KMS-11 (cell line): ENCODE data around the gene RPS6KA2.

ENCODE experiments used
- H2AFZ ChIP-seq: fragments of 200-600 bp; sonication (generic); 2 replicates; pipeline ENCODE4 v1.6.1; 2016; ENCODE audit warnings: antibody characterized with exemption, mixed run types, low read depth
- H3K27ac ChIP-seq: fragments of 200-600 bp; sonication (generic); 2 replicates; pipeline ENCODE4 v1.6.1; 2016; ENCODE audit warnings: mild to moderate bottlenecking, mixed run types
- H3K27me3 ChIP-seq: fragments of 200-600 bp; sonication (generic); 2 replicates; pipeline ENCODE4 v1.6.1; 2017; ENCODE audit warnings: mild to moderate bottlenecking, low read depth, mixed run types, moderate library complexity; ENCODE audit not compliant: insufficient read depth
- H3K36me3 ChIP-seq: fragments of 200-600 bp; sonication (generic); 2 replicates; pipeline ENCODE4 v1.6.1; 2017; ENCODE audit warnings: mild to moderate bottlenecking, mixed run types; ENCODE audit not compliant: insufficient read depth
- H3K4me1 ChIP-seq: fragments of 200-600 bp; sonication (generic); 2 replicates; pipeline ENCODE4 v1.6.1; 2016; ENCODE audit warnings: mild to moderate bottlenecking, low read depth, mixed run types; ENCODE audit not compliant: poor library complexity, severe bottlenecking
- H3K4me2 ChIP-seq: fragments of 200-600 bp; sonication (generic); 2 replicates; pipeline ENCODE4 v1.7.0; 2016; ENCODE audit warnings: mild to moderate bottlenecking, mixed run types
- H3K4me3 ChIP-seq: fragments of 200-600 bp; sonication (generic); IDR thresholded peaks from 2 replicates; pipeline ENCODE4 v1.6.1; 2017; ENCODE audit warnings: low read depth, low read length, mixed read lengths; ENCODE audit not compliant: insufficient read depth
- H3K79me2 ChIP-seq: fragments of 200-600 bp; sonication (generic); 2 replicates; pipeline ENCODE4 v1.6.1; 2016; ENCODE audit warnings: low read depth, mixed run types; ENCODE audit not compliant: insufficient read depth
- H3K9ac ChIP-seq: fragments of 200-600 bp; sonication (generic); 2 replicates; pipeline ENCODE4 v1.6.1; 2016; ENCODE audit warnings: mild to moderate bottlenecking, mixed run types
- H4K20me1 ChIP-seq: fragments of 200-600 bp; sonication (generic); 2 replicates; pipeline ENCODE4 v1.6.1; 2016; ENCODE audit warnings: mild to moderate bottlenecking, mixed run types; ENCODE audit not compliant: insufficient read depth
- CTCF ChIP-seq: fragments of 200-600 bp; sonication (generic); conservative IDR thresholded peaks from 2 replicates; pipeline ENCODE4 v1.6.1; 2017; ENCODE audit warnings: low read depth, mild to moderate bottlenecking, antibody characterized with exemption, low read length, moderate library complexity, mixed read lengths

RPS6KA2 gene

DNA sequence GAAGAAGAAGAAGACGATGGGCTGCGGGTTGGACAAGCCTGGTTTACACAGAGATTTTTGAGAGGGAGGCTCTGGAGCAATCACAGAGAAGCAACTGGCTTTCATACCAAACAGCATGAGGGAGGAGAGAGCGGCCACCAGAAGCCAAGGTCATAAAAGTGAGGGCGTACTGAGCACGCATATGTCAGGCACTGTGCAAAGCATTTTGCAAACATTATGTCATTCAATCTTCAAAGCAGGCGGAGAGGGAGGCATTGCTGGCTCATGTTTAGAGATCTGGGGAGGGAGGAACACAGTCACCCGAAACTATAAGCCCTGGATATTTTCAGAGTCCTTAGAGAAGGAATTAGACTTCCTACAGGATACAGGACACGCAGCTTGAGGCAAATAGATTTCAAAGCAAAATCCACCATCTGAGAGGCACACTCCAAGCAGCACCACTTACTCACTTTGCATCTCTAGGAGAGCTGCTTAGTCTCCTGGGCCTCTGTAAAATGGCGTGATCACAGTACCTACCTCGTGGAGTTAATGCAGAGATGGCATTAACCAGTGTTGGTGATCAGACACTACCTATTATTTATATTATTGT, 65.2 kb downstream of the RPS6KA2 start:
- Histone ChIP-seq H4K20me1 (no peaks in the 10 kb centered on the region), H3K79me2 (no peaks in the 10 kb centered on the region), H2AFZ (no peak overlapping the region), H3K36me3 (no peaks in the 10 kb centered on the region), H3K4me3 (no peak overlapping the region), H3K4me1 (no peaks in the 10 kb centered on the region), H3K27me3 (no peaks in the 10 kb centered on the region), H3K9ac (no peak overlapping the region), H3K4me2 (no peak overlapping the region), H3K27ac (no peak overlapping the region)
- no peak for TF ChIP-seq CTCF

DNA sequence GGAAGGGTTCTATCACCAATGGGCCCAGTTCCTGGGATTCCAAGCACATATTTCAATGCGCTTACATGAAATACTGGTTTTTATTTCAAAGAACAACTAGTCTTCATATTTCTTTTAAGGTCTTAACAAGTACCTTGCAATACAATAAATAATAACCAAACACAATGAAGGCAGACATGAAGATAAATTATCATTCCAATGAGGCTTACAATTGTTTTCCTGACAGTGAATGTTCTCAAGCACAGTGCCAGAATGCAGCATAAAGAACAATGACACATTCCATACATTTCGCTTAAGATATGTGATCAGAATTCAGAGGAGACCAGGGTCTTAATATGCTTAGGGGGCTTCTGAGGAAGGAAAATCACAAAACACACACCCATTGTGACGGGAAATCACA, 66.8 kb downstream of the RPS6KA2 start:
- H3K36me3 ChIP-seq, result no peaks in the 10 kb centered on the region
- no peaks in the 10 kb centered on the region for H3K79me2 ChIP-seq
- no peaks in the 10 kb centered on the region for H3K27me3 ChIP-seq
- H3K27ac ChIP-seq, result no peak overlapping the region
- no peak overlapping the region for H2AFZ ChIP-seq
- no peak overlapping the region for H3K4me2 ChIP-seq
- no peak overlapping the region for H3K4me3 ChIP-seq
- no peaks in the 10 kb centered on the region for H3K4me1 ChIP-seq
- no peak overlapping the region for H3K9ac ChIP-seq
- no peak for TF ChIP-seq CTCF
- no peaks in the 10 kb centered on the region for H4K20me1 ChIP-seq

DNA sequence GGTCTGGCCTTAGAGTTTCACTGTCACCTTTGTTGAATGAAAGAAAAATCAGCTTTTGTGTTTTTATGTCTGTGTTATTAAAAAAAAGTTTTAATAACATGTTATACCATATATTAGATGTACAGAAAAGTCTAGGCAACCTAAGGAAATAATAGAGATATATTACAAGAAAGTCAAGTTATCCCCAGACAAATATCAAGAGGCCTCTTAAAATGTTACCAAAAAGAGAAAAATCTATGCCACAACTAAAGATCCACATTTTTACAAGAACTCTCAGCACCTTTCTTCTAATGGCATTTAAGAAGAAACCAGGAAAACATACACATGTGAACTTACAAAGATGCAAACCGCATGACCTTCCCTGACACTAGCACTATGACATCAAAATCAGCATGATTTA, 67.4 kb downstream of the RPS6KA2 start:
- no peak overlapping the region for H3K4me2 ChIP-seq
- H3K4me3 ChIP-seq, result no peak overlapping the region
- H3K4me1 ChIP-seq, result no peaks in the 10 kb centered on the region
- no peak overlapping the region for H2AFZ ChIP-seq
- H3K36me3 ChIP-seq, result no peaks in the 10 kb centered on the region
- H4K20me1 ChIP-seq, result no peaks in the 10 kb centered on the region
- no peak overlapping the region for H3K27ac ChIP-seq
- no peak for TF ChIP-seq CTCF
- H3K9ac ChIP-seq, result no peak overlapping the region
- no peaks in the 10 kb centered on the region for H3K27me3 ChIP-seq
- no peaks in the 10 kb centered on the region for H3K79me2 ChIP-seq

DNA sequence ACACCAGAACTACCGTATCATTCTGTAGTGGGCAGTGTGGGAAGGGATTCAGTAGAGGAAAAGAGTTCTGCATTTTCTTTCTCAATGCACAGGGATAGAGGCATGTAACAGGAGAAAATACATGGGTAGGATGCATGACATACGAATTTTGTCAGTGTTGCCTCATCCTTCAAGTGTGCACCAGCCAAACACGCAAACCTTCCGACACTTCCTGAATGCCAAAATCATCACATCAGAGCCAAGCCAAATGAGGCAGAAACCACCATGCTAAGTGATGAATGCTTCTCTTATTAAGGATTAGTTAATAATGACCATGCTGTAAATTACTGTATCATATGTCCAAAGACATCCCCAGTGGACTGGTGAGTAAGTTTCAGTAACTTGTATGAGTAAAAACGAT, 67.8 kb downstream of the RPS6KA2 start:
- Histone ChIP-seq H3K27me3 (no peaks in the 10 kb centered on the region), H3K4me2 (no peak overlapping the region), H3K4me1 (no peaks in the 10 kb centered on the region), H3K36me3 (no peaks in the 10 kb centered on the region), H3K27ac (no peak overlapping the region), H3K4me3 (no peak overlapping the region), H3K9ac (no peak overlapping the region), H2AFZ (no peak overlapping the region), H4K20me1 (no peaks in the 10 kb centered on the region), H3K79me2 (no peaks in the 10 kb centered on the region)
- no peak for TF ChIP-seq CTCF
